ENCODE measurements around the gene PDSS2.

GRCh38 chr6:107144666-107145065 lies 314.7 kb downstream of the PDSS2 start:
- no peak for TF ChIP-seq POLR2A (IDR thresholded peaks at IDR 0.05)
- TF ChIP-seq CTCF (IDR thresholded peaks at IDR 0.05): no peak
- TF ChIP-seq EP300 (IDR thresholded peaks at IDR 0.05): no peak

Measured in suprapubic skin (tissue), 3 donors.